Nucleus accumbens (tissue), 56 donors: ENCODE data around the gene GJA1.

Experiments
- DNase-seq, 56 donors: peaks; one replicate each; lab custom pipeline; 2025; lab: John Stamatoyannopoulos, UW

GJA1 gene

GRCh38 chr6:121482004-121482693 is 46.7 kb downstream of the GJA1 start:
- DNase-seq: no peak

GRCh38 chr6:121482751-121483150 is 47.3 kb downstream of the GJA1 start:
- no peak for DNase-seq

- DNase-seq: no peak
Measured at GRCh38 chr6:121485359-121485811, 49.9 kb downstream of the GJA1 start.

DNA sequence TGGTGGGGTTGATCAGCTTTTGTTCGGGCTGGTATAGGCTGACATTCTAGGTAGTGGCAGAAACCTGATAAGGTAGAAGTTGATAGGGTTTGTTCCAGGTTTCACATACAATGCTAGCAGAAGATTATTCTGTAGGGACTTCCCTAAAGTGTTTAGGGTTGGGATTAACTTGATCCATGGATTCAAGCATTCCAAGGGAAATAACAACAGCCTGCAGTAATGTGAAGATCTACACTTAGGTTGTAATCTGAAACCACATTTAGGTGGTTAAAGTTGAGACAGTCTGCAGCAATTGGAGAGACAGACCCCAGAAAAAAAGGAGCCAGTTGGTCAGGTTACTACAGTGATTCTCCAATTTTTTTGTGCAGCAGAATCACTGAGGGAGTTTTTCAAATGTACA is 56.1 kb downstream of the GJA1 start:
- no peak for DNase-seq

- DNase-seq: no peak
Measured at GRCh38 chr6:121492536-121492935, 57.1 kb downstream of the GJA1 start.

DNA sequence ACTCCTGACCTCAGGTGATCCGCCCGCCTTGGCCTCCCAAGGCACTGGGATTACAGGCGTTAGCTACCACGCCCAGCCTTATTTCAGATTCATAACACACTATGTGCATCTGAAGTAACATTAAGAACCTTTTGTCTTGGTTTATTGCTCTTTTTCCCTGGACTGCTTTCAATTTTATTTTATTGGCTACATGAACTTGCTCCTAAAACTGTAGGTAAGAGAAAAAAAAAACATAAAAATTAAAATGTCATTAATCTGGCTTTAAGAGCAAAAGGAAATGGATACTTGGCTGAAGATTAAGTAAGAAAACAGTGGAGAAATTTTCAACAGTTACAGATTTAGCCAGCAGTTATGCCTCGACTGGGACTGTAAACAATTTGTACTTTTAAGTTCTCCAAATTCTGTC is 62.5 kb downstream of the GJA1 start:
- no peak for DNase-seq

GRCh38 chr6:121498481-121499276 is 63.2 kb downstream of the GJA1 start:
- no peak for DNase-seq
